ENCODE data around the gene DHCR7.
A peak's percentile ranks its signal among the peaks of the same experiment; 100 is the strongest.

DHCR7 gene, protein sequence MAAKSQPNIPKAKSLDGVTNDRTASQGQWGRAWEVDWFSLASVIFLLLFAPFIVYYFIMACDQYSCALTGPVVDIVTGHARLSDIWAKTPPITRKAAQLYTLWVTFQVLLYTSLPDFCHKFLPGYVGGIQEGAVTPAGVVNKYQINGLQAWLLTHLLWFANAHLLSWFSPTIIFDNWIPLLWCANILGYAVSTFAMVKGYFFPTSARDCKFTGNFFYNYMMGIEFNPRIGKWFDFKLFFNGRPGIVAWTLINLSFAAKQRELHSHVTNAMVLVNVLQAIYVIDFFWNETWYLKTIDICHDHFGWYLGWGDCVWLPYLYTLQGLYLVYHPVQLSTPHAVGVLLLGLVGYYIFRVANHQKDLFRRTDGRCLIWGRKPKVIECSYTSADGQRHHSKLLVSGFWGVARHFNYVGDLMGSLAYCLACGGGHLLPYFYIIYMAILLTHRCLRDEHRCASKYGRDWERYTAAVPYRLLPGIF

DNA sequence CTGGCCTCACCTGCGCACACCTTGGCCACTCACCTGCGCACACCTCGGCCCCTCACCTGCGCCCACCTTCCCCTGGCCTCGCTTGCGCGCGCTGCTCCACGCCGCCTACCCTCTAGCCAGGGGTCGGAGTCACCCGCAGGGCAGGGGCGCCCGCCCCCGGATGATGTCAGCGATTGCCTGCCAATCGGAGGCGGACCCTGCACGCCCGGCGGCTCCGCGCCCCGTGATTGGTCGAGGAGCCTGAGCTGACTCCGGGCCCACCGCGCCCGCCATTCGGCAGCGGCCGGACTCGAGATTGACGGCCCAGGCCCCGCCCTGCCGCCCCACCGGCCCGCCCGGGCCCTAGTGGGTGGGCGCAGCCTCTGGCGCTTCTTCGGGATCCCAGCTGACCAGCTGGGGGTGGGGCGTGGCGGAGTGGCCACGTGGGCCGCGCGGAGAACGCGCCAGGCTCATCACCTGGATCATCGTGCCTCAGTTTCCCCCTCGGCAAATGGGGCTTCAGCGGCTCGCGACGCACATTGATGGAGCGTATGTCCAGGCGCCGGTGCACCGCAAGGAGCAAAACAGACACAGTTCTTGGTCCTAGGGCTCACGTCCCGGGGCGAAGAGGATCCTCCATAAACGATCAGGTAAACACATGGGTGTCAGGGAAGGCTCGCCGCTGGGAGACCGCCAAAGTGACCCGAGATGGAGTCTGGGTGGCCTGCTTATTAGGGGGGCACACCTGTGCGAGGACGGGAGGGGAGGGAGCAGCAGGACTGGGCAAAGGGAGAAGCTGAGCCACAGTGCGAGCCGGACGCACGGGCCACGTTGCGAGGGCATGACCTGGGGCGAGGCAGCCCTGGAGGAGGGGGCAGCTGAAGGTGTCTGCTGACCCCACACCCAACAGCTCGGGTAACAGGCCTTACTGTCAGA lies at the start of gene DHCR7:
TSS of gene DHCR7 (minus strand) at position 137 of the 915 bp plus-strand sequence. CDS start 3,441 bp downstream, outside the sequence.
- peak; percentile 98 for DNase-seq

DNA sequence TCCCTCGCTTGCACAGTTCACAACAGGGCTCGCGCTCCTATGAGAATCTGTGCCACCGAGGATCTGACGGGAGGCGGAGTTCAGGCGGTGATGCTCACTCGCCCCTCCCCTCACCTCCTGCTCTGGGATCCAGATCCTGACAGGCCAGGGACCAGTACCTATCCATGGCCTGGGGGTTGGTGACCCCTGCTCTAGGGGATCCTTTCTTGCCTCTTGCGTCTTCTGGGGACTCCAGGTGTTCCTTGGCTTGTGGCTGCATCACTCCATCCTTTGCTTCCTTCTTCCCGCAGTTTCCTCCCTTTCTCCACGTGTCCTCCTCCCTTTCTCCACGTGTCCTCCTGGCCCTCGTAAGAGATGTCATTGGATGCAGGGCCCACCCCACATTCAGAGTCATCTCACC lies 48.2 kb upstream of the DHCR7 start:
- no peak for DNase-seq

DNA sequence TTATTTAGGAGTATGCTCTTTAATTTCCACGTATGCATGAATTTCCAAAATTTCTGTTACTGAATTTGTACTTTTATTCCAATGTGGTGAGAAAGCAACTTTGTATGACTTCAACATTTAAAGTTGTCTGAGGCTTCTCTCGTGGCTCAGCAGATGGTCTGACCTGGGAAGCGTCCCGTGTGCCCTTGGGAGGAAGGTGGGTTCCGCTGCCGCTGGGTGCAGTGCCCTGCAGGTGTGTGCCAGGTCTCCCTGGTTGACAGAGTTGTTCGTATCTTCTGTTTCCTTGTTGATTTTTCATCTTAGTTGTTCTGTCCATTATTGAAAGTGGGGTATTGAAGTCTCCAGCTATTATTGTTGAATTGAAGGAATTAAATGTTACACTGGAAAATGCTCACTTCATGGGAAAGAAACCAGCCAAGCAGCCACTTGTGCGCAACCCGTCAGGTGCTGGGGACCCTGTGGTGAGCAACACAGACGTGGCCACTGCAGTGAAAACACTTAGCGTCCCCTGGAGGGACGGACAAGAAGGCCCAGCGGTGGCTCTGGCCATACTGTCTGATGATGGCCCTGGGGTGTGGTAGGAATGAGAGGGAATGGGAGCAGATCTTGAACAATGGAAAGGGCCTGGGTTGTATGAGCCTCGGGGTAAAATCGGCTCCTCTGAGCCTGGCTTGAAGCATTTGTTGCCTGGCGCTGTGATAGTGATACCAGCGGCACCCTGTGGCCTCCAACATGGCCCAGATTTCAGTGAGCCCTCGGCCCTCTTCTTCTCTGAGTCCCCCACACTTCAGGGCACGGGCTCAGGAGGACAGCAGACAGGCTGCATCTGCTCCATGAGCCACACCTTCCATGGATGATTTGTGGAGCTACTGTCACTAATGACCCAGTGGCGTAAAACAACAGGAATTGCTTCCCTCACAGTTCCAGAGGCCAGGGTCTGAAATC lies 47.4 kb upstream of the DHCR7 start:
- no peak for DNase-seq

DNA sequence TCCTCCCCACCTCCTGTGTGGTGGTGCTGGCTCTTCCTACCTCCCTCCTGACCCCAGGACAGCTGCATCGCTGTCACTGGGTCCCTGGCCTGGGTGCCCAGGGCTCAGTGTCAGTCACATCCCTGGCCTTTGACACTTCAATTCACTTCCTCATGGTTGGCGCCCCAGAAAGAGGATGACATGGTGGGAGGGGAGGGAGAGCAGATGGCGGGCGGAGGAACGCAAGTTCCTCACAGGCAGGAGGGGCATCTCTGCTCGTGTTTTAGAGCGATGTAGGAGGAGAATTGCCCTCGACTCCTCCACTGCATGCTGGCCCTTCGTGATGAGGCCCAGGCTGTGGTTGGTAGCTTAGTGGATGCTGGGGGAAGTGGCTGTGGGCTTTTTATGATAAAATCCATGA lies 43.7 kb upstream of the DHCR7 start:
- DNase-seq: no peak

DNA sequence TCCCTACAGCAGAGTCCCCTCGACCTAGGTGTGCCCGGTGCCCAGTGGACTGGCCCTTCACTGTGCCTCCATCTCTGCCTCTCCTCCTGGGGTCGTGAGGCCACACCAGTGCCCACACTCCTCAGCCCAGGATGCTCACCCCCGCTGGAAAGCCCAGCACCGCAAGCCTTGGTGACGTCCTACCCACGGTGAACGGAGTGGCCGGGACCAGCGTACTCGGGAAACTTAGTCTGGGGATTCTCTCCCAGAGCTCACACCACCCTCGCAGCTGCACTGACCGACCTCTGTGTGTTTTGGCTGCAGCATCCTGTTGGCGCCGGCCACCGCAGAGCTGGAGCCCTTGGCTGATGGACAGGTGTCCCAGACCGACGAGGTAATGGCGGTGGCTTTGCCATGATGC lies 43.3 kb upstream of the DHCR7 start:
- DNase-seq: no peak

DNA sequence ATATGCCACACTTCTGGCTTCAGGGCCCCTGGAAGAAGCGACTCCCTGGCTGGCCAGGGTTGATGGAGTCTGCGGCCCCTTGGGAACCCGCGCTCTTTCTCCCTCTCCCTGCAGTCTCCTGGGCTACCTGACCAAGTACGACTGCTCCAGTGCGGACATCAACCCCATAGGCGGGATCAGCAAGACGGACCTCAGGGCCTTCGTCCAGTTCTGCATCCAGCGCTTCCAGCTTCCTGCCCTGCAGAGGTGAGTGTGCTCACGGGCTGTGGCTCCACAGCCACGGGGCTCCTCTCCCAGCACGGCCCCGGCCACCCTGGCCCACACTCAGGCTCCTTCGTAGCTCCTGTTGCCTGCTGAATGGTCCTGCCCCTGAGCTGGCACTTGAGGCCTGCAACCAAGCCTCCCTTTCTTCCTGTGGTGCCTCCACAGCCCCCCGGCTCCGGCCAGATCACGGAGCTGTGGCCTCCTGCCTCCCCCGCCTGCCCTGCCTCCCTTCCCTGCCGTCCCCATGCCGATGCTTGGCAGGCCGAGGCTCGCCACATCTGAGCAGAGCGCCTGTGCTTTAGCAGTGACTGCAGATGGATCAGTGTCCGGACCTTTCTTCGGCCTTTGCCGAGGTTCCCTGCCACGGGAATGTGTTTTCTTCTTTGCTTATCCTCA lies 42.7 kb upstream of the DHCR7 start:
- DNase-seq: no peak

DNA sequence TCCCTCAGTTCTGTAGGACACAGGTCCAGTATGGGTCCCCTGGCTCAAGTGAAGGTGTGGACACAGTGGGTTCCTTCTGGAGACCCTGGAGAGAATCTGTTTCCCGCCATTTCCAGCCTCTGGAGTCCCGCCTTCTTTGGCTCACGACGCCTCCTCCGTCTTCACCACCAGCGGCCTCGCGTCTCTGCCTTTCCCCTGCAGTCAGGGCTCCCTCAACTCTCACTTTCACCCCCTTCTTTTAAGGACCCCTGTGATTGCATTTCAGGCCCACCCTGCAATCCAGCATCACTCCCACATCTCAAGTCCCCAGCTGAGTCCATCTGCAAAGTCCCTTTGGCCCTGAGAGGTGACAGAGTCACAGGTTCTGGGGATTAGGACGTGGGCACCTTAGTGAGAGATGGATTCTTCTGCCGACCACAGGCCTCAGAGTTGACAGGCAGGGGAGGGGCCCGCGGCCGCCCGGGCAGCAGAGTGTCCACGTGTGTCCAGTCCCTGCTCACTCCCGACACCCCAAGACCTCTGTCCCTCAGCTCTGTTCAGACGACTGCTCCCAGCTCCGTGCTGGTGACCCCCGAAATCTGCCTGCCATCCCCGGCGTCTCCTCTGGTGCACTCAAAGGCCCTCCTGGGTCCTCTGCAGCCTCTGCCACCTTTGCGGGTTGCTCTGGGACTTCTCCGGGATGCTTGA lies 42.0 kb upstream of the DHCR7 start:
- no peak for DNase-seq

DNA sequence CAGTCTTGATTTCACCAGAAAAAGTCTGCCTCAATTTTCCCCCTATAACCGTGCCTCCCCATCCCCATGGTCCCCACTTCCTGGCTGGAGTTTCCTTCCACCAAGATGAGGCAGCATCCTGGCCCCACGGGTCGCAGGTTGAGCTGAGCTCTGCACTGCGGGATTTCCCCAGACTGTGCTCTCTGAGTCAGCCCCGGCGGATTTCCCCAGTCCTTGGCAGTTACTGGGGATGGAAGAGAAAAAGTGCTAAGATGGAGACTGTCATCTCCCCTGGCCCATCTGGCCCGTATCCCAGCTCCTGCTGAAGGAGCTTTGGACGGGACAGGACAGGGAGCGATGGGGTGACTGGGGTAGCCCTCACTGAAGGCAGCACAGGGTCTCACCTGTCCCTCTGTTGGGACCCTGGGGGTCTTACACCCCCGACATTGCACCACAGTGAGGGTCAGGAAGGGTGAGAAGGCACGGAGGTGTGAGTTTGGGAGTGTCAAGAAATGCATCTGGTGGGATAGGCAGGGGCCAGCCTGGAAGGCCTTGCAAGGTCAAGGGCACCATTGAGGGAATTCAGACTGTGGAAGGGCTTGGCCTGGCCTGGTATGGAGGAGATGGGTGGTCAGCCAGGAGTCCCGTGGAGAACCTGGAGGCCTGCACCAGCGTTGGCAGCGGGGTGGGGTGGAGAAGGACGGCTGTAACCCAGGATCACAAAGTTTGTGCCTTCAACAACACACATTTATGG lies 41.3 kb upstream of the DHCR7 start:
- DNase-seq: no peak

DNA sequence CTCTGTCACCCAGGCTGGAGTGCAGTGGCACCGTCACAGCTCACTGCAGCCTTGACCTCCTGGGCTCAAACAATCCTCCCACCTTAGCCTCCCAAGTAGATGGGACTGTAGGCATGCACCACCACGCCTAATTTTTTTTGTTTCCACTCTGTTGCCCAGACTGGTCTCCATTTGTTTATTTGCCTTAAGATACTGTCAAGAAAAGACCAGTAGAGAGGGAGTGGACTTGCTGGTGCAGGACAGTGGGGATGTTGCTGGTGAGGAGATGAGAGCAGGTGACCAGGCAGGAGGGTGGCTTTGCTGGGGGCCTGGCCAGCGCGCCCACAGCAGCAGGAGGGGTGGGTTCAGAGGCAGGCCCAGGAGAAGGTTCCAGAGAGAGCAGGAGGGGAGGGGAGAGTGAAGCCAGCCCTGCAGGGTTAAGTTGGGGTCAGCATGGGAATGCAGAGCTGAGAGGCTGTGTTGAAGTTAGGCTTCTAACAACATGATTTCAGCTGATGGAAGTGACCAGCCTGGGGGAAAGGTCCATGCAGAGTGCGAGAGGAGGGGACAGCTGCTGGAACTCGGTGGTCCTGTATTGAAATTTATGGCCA lies 40.6 kb upstream of the DHCR7 start:
- peak; percentile 30 for DNase-seq

DNA sequence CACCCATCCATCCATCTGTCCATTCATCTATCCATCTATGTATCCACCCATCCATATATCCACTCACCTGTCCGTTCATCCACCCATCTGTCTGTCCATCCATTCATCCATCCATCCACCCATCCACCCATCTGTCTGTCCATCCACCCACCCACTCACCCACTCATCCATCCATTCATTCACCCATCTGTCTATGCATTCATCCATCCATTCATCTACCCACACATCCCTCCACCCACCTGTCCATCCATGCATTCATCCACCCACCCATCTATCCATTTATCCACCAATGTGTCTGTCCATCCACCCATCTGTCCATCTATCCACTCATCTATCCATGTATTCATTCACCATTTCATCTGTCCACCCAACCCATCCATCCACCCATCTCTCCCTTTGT lies 38.1 kb upstream of the DHCR7 start:
- DNase-seq: no peak

DNA sequence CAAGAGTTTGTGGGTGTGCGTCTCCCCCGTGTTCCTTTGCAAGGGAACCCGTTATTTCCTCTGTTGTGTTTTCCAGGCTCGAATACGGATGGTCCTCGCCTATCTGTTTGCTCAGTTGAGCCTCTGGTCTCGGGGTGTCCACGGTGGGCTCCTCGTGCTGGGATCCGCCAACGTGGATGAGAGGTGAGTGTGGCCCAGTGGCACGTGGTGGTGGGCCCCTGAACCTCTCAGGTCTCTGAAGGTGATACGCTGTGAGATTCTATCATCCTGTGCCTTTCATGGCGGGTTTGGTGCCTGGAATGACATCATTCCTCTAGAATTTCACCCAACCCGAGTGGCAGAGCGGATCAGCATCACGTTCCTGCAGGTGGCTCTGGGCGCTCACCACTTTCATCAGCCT lies 37.3 kb upstream of the DHCR7 start:
- DNase-seq: no peak

DNA sequence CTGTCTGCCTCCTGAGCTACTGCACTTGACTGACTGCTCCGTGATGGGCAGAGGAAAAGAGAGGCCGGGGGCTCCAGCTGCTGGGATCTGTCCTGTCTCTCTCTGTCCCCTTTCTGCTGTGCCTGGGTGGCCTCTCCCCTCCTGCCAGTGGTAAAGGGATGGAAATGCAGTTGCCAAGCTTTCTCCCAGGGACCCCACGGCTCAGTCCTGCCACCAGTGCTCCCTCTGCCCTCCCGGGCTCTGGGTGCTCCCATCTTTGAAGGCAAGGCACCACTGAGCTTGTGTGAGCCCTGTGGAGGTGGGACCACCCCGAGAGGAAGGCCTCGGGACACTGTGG lies 36.8 kb upstream of the DHCR7 start:
- no peak for DNase-seq

DNA sequence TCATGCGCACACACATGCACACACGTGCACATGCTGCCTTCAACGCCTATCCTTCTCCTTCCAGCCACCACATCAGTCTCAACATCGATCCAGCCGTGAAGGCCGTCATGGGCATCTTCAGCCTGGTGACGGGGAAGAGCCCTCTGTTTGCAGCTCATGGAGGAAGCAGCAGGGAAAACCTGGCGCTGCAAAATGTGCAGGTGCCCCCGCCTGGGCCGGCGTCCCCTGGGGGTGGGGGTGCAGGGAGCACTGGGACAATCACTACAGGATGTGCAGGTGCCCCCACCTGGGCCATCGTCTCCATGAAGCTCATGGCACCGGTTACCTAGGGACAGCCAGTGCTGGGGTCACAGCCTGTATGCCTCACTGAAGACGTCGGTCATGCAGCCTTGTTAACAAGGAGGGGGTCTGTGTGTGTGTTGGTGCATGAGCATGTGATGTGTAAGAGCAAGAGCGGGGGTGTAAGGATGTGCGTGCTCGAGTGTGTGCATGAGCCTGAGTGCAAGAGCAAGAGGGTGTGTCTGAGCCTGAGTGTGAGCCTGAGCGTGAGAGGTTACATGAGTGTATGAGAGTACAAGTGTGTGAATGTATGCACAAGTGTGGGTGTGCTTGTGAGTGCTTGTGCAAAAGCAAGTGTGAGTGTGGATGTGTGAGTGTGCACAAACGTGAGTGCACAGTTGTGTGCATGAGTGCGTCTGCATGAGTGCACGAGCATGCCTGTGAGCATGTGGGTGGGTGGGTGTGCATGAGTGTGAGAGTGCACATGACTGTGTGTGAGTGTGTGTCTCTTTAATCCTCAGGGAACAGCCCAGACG lies 36.3 kb upstream of the DHCR7 start:
- DNase-seq: no peak

DNA sequence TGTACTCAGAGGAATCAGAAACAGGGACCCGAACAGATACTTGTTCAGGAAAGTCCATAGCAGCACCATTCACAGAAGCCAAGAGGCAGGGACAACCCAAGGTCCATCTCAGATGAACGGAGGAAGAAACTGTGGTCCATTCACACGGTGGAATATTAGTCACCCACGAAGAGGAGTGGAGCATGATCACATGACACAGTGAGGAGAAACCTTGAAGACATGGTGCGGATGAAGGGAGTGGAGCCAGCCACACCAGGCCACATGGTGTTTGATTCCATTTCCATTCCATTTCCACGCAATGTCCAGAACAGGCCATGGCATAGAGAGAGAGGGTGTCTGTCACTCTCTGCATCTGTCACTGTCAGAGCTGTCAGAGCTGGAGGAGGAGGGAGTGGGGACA lies 35.5 kb upstream of the DHCR7 start:
- DNase-seq: no peak

DNA sequence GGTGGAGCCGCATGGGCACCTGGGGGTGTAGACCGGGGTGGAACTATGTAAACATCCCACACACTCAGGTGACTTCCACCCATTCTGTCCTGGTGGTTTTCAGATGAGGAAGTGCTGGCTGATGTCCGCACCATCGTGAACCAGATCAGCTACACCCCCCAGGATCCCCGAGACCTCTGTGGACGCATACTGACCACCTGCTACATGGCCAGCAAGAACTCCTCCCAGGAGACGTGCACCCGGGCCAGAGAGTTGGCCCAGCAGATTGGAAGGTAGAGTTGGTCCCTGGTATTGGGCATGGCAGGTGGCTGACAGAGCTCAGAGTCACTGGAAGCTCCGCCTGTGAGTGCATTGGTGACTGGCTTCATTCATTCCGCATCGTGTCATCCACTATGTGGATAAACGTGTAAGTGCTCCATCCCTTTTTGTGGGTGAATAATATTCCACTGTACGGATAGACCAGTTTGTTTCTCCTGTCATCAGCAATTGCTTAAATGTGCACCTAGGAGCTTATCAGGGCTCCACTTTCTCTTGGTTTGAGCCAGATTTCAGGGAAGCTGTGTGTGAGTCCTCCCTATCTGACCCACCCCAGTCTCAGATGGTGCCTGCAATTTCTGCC lies 34.7 kb upstream of the DHCR7 start:
- DNase-seq: no peak

DNA sequence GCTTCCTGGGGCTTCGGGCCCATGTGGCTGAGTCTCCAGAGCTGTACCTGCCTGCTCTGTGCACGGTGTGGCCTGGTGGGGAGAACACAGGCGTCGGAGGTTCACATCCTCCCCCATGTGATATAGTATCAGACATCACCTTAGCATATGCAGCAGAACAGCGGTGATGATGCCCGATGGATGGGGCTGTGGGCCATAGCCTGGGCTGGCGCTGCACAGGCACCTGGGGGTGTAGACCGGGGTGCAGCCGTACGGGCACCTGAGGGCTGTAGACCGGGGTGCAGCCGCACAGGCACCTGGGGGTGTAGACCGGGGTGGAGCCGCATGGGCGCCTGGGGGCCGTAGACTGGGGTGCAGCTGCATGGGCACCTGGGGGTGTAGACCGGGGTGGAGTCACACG lies 34.0 kb upstream of the DHCR7 start:
- DNase-seq: no peak

DNA sequence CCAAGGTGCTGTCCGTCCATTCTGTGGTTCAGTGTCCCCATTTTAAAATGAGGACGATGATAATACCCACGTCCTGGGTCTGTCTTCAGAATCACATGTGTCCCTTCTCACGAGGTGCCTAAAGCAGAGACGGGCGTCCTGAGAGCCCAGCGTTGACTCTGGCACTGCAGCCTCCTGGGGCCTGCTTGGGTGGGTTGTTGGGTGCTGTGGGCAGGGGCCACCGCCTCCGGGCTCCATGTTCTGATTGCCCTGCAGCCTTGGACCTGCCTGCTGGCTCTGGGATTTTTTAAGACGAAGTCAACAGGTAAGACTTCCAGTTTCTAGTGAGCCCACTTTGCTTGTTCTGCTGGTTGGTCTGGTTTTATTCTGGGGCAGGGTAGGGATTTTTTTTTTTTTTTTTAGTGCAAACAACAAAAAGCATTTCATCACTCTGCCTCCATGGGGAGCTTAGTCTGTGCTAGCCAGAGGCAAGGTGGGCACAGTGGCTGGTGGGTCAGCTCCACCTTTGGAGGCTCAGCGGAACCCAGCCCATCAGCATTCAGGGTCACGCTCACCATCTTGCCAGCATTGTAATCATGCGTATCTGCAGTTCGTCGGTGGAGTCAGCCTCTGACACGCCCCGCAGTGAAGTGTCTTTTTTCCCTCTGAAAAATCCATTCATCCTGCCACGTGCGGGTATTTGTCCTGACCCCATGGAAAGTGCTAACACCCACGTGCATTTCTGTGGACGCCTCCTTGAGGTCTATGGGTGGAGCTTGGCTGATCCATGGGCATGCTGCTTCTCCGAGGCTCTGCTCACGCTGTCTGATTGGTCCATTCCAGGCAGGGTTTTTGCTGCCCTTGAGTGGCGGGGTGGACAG lies 33.1 kb upstream of the DHCR7 start:
- DNase-seq: peak; percentile 11

DNA sequence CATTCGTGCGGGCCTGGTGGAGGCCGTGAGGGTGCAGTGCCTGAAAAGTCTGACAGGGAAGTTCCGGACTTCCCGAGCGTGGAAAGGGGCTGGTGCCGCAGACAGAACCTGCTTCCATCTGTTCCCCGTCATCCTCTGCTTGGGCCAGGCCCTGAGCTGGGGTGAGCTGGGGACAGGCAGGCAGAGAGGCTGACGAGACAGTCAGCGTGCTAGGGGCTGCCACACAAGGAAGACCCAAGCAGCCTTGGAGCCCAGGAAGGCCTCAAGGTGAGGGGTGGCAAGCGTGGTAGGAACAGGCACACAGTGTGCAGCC lies 30.3 kb upstream of the DHCR7 start:
- no peak for DNase-seq
